Panc1 (cell line): Measurements from ENCODE around the gene COQ10A. TPM values are rescaled to one million over a fixed set of nuclear protein-coding genes. Genes with fewer than 3 reads are reported as not detected.

ENCODE experiments used
- ATAC-seq: fragments of 200-7000 bp; cut with Tn5 transposase; 2 replicates; pipeline ENCODE4 v1.9.1; 2020; ENCODE audit warnings: mild to moderate bottlenecking, moderate library complexity
- BruUV-seq: library from RNA; stranded (reverse); fragments of 400-500 nt; replicated peaks from 2 replicates; lab custom pipeline; 2021; lab: Mats Ljungman, UMichigan
- CTCF ChIA-PET: fragments of 300-600 bp; sonication (Branson Sonifier 250); formaldehyde crosslinking; loops from one replicate; lab custom pipeline; 2022; ENCODE audit warnings: antibody characterized with exemption; lab: Charles Lee
- POLR2A ChIA-PET: fragments of 300-600 bp; sonication (Branson Sonifier 250); formaldehyde crosslinking; loops from one replicate; lab custom pipeline; 2022; ENCODE audit warnings: antibody characterized with exemption; lab: Charles Lee
- DNase-seq: peaks from one replicate; pipeline ENCODE4 v3.0.0-alpha.2; 2010; ENCODE audit warnings: low read depth, low spot score
- H3K27ac ChIP-seq: 2 replicates; pipeline ENCODE4 v1.5.1; 2011; ENCODE audit warnings: mild to moderate bottlenecking, low read length, inconsistent platforms
- H3K27me3 ChIP-seq: fragments of 200-500 bp; sonication (Bioruptor generic); 2 replicates; pipeline ENCODE4 v1.6.0; 2014; ENCODE audit warnings: low read length, inconsistent platforms; ENCODE audit not compliant: control insufficient read depth, insufficient read depth
- H3K36me3 ChIP-seq: fragments of 200-500 bp; sonication (Bioruptor generic); 2 replicates; pipeline ENCODE4 v1.5.1; 2014; ENCODE audit warnings: inconsistent platforms, mild to moderate bottlenecking, low read length, moderate library complexity; ENCODE audit not compliant: control insufficient read depth, insufficient read depth
- H3K4me1 ChIP-seq: 2 replicates; pipeline ENCODE4 v1.5.1; 2011; ENCODE audit warnings: inconsistent platforms, mild to moderate bottlenecking, low read length, moderate library complexity; ENCODE audit not compliant: control insufficient read depth, insufficient read depth
- H3K4me3 ChIP-seq, 2 experiments: 2 replicates each; pipeline ENCODE4 v1.5.1; 2011 to 2012; ENCODE audit warnings: low read depth in 2 of 2, low read length in 2 of 2, mild to moderate bottlenecking in 2 of 2, inconsistent platforms in 1 of 2, moderate library complexity in 1 of 2
- H3K9me3 ChIP-seq: fragments of 200-500 bp; sonication (Bioruptor generic); 2 replicates; pipeline ENCODE4 v1.5.1; 2014; ENCODE audit warnings: low read depth, mild to moderate bottlenecking, inconsistent platforms, low read length, moderate library complexity; ENCODE audit not compliant: control insufficient read depth, insufficient read depth
- CTCF ChIP-seq: fragments of 450-650 bp; IDR thresholded peaks from 2 replicates; pipeline ENCODE4 v1.5.1; 2017; ENCODE audit warnings: mild to moderate bottlenecking
- POLR2AphosphoS5 ChIP-seq: IDR thresholded peaks from 2 replicates; pipeline ENCODE4 v1.6.1; 2012; ENCODE audit warnings: mild to moderate bottlenecking, low read depth, low read length, moderate library complexity
- REST ChIP-seq, 2 experiments: IDR thresholded peaks; 2 replicates each; pipeline ENCODE4 v1.6.1; 2011 to 2012; ENCODE audit warnings: low read depth in 2 of 2, control low read depth in 1 of 2, low read length in 1 of 2, mild to moderate bottlenecking in 1 of 2, moderate library complexity in 1 of 2; ENCODE audit not compliant: insufficient read depth in 1 of 2
- SIN3A ChIP-seq: IDR thresholded peaks from 2 replicates; pipeline ENCODE4 v1.6.1; 2012; ENCODE audit warnings: low read depth, mild to moderate bottlenecking, low read length, moderate library complexity, borderline replicate concordance; ENCODE audit not compliant: insufficient read depth
- TCF7L2 ChIP-seq: IDR thresholded peaks from 2 replicates; pipeline ENCODE4 v1.6.1; 2011; ENCODE audit warnings: mild to moderate bottlenecking, low read depth, low read length, inconsistent platforms
- in situ Hi-C: cut with HindIII; loops from 2 replicates; pipeline ENCODE4 v1.10.0; 2016; ENCODE audit warnings: low sequenced_read_pairs, low pct_unique_long_range_greater_than_20kb
- intact Hi-C: fragments of 100-400 bp; cut with micrococcal nuclease; formaldehyde crosslinking; loops from one replicate; pipeline ENCODE4 v1.10.0; 2022; ENCODE audit not compliant: unreplicated experiment
- total RNA-seq: library from RNA; stranded (reverse); gene quantifications from one replicate; pipeline ENCODE4 v1.2.1, GENCODE V29; 2021; ENCODE audit not compliant: unreplicated experiment

Gene COQ10A
- total RNA-seq, 1 experiment from 2014 or later = 20.0 TPM

GRCh38 chr12:56293795-56294194, 27.1 kb downstream of the COQ10A start:
- Histone ChIP-seq H3K9me3 (no peaks in the 10 kb centered on the region), H3K27ac (no peak overlapping the region), H3K27me3 (no peaks in the 10 kb centered on the region), H3K4me1 (no peaks in the 10 kb centered on the region), H3K4me3 (no peak overlapping the region), H3K36me3 (peaks cover 4% of the 10 kb centered on the region; the same call in 1 of the 2 replicates)
- BruUV-seq = no TSS peak
- no peak for ATAC-seq
- DNase-seq = no peak
- no peak for TF ChIP-seq POLR2AphosphoS5
- TF ChIP-seq CTCF = no peak
- no peak for TF ChIP-seq REST (IDR thresholded peaks at IDR 0.05; ENCODE audit: insufficient read depth in 1 of 2, low read depth in 2 of 2, low read length in 1 of 2)
- TF ChIP-seq SIN3A = no peak
- no peak for TF ChIP-seq TCF7L2
- in situ Hi-C loops = no loop called here
- ChIA-PET POLR2A (no interaction called here), CTCF (interaction anchor here (0.5 kb wide), 1 partner anchor 43 kb away, joined by 4 read pairs; no protein-coding TSS in a partner anchor)
- intact Hi-C loops = no loop called here

- no peak overlapping the region for H3K27ac ChIP-seq
- H3K9me3 ChIP-seq = no peaks in the 10 kb centered on the region
- no TSS peak for BruUV-seq
- peaks cover 8% of the 10 kb centered on the region for H3K36me3 ChIP-seq
- no peaks in the 10 kb centered on the region for H3K27me3 ChIP-seq
- CTCF ChIA-PET = no interaction called here
- POLR2A ChIA-PET = no interaction called here
- no peak for TF ChIP-seq REST (IDR thresholded peaks at IDR 0.05; ENCODE audit: insufficient read depth in 1 of 2, low read depth in 2 of 2, low read length in 1 of 2)
- no peak for TF ChIP-seq TCF7L2
- no peak for TF ChIP-seq SIN3A
- TF ChIP-seq POLR2AphosphoS5 = no peak
- TF ChIP-seq CTCF = no peak
- in situ Hi-C loops = no loop called here
- no peak overlapping the region for H3K4me3 ChIP-seq
- DNase-seq (no peak), ATAC-seq (no peak)
- intact Hi-C loops = no loop called here
- H3K4me1 ChIP-seq = peaks cover 7% of the 10 kb centered on the region
Measured at GRCh38 chr12:56296295-56296694, 29.6 kb downstream of the COQ10A start.
